Esophagus squamous epithelium (tissue), 4 donors: ENCODE results near the gene PCAT7.

ENCODE experiments used
- POLR2A ChIP-seq, 4 donors: fragments of 450-650 bp; IDR thresholded peaks; one replicate each; pipeline ENCODE4 v1.6.1; 2017; ENCODE audit warnings: antibody characterized with exemption in 4 of 4, mild to moderate bottlenecking in 4 of 4, moderate library complexity in 3 of 4
- TF ChIP-seq, protein P1 (sequence below), 6 experiments: fragments of 450-650 bp in 4 of 6; fragments of 200-600 bp in 2 of 6; sonication (generic) in 2 of 6; IDR thresholded peaks; one replicate each; pipeline ENCODE4 v1.5.1; 2016 to 2019; ENCODE audit warnings: antibody characterized with exemption in 6 of 6, mild to moderate bottlenecking in 4 of 6, moderate library complexity in 4 of 6

DNA sequence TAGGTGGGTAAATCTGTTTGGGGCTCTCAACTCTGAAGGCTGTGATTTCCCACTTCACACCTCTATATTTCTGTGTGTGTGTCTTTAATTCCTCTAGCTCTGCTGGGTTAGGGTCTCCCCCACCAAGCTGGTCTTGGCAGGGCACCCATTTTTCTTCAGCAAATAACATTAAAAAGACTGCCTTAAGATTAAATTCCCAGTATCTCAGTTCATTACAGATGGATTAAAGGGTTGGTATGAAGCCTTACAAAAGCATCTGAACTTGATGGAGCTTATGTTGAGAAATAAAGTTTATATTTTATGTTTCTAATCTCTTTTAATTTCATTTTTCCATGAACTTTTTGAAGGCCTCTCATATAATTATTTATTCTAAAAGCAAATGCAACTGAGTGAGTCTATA is 11.7 kb downstream of the PCAT7 start:
- TF ChIP-seq, protein P1, sequence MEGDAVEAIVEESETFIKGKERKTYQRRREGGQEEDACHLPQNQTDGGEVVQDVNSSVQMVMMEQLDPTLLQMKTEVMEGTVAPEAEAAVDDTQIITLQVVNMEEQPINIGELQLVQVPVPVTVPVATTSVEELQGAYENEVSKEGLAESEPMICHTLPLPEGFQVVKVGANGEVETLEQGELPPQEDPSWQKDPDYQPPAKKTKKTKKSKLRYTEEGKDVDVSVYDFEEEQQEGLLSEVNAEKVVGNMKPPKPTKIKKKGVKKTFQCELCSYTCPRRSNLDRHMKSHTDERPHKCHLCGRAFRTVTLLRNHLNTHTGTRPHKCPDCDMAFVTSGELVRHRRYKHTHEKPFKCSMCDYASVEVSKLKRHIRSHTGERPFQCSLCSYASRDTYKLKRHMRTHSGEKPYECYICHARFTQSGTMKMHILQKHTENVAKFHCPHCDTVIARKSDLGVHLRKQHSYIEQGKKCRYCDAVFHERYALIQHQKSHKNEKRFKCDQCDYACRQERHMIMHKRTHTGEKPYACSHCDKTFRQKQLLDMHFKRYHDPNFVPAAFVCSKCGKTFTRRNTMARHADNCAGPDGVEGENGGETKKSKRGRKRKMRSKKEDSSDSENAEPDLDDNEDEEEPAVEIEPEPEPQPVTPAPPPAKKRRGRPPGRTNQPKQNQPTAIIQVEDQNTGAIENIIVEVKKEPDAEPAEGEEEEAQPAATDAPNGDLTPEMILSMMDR (IDR thresholded peaks at IDR 0.05), result no peak
- TF ChIP-seq POLR2A (IDR thresholded peaks at IDR 0.05), result no peak
